Measurements from ENCODE around the gene SLC25A21.

- TF ChIP-seq CTCF (IDR thresholded peaks at IDR 0.05; ENCODE audit: low read depth, low read length, poor library complexity, severe bottlenecking) (no peak), EZH2phosphoT487 (IDR thresholded peaks at IDR 0.05; ENCODE audit: borderline replicate concordance, low read length) (no peak)
Measured at GRCh38 chr14:36939265-36939664, 233.1 kb downstream of the SLC25A21 start.

Data from DOHH2 (cell line).